ENCODE results near the gene TOP3A.
A peak's percentile ranks its signal among the peaks of the same experiment; 100 is the strongest.

The TOP3A gene

GRCh38 chr17:18231164-18231563 lies 83.6 kb downstream of the TOP3A start:
- no peak for DNase-seq (ENCODE audit: low read depth in 3 of 3)

GRCh38 chr17:18230288-18231141 lies 84.3 kb downstream of the TOP3A start:
- DNase-seq (ENCODE audit: low read depth in 3 of 3), result no peak

GRCh38 chr17:18229771-18230170 lies 85.0 kb downstream of the TOP3A start:
- DNase-seq (ENCODE audit: low read depth in 3 of 3), result no peak

- DNase-seq (ENCODE audit: low read depth in 3 of 3), result no peak
These were observed 85.5 kb downstream of the TOP3A start for GRCh38 chr17:18229254-18229653.

- DNase-seq (ENCODE audit: low read depth in 3 of 3), result no peak
These were observed 86.6 kb downstream of the TOP3A start for GRCh38 chr17:18228176-18228682.

- no peak for DNase-seq (ENCODE audit: low read depth in 3 of 3)
These were observed 87.2 kb downstream of the TOP3A start for GRCh38 chr17:18227635-18228034.

GRCh38 chr17:18226284-18226945 lies 88.4 kb downstream of the TOP3A start:
- no peak for DNase-seq (ENCODE audit: low read depth in 3 of 3)

GRCh38 chr17:18225642-18226283 lies 89.0 kb downstream of the TOP3A start:
- no peak for DNase-seq (ENCODE audit: low read depth in 3 of 3)

- peak; percentile 92 to 97 (median 95) for DNase-seq (ENCODE audit: low read depth in 3 of 3)
These were observed 89.6 kb downstream of the TOP3A start, which contains the start of gene LLGL1 for GRCh38 chr17:18225121-18225641. Gene LLGL1, plus strand, starts transcription at chr17:18225635. Its CDS starts 48 bp downstream, at chr17:18225683.

- no peak for DNase-seq (ENCODE audit: low read depth in 3 of 3)
These were observed 90.2 kb downstream of the TOP3A start for GRCh38 chr17:18224387-18225120.

GRCh38 chr17:18224053-18224386 lies 90.8 kb downstream of the TOP3A start:
- DNase-seq (ENCODE audit: low read depth in 3 of 3), result no peak
